Fibroblast of lung (primary cell): ENCODE results near the gene DNAJA3.

Experiments
- EZH2 ChIP-seq: IDR thresholded peaks from 2 replicates; pipeline ENCODE4 v1.5.1; 2012; ENCODE audit warnings: low read length, control low read depth, mild to moderate bottlenecking; ENCODE audit errors: missing control alignments
- TF ChIP-seq, protein P1 (sequence below), 2 donors: IDR thresholded peaks in 1 of 2; conservative IDR thresholded peaks in 1 of 2; 1 replicate in 1 of 2; 2 replicates in 1 of 2; pipeline ENCODE4 v1.5.1; 2011 to 2012; ENCODE audit warnings: low read length in 2 of 2, control low read depth in 1 of 2, inconsistent platforms in 1 of 2, low read depth in 1 of 2, mild to moderate bottlenecking in 1 of 2

DNA sequence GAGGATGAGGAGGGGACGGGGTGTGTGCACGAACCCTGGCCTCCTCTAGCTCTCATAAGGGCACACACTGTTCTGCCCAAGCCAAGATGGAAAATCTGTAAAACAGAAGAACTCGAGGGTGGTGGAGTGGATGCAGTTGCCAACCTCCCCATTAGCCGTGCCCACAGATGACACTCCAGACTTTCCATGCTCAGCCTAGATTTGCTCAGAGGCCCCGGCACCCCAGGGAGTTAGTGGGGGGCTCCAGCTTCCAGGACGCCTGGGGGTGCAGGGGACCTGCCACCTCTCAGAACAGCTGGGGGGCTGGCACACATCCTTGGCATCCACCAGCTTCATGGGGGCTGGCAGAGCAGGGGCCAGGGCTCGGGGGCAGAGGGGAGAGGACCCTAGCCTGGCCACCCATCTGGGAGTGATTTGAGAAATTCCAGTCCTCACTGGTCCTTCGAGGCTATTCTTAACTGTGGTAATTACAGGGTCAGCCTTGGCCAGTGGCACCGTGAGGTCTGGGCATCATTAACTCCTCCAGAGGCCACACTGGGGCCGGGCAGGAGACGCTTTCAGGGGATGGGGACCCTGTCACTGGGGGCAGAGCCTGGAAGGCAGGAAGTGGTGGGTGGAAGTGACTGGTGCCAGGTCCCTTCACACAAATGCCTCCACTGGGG is 39.7 kb upstream of the DNAJA3 start:
- TF ChIP-seq, protein P1, sequence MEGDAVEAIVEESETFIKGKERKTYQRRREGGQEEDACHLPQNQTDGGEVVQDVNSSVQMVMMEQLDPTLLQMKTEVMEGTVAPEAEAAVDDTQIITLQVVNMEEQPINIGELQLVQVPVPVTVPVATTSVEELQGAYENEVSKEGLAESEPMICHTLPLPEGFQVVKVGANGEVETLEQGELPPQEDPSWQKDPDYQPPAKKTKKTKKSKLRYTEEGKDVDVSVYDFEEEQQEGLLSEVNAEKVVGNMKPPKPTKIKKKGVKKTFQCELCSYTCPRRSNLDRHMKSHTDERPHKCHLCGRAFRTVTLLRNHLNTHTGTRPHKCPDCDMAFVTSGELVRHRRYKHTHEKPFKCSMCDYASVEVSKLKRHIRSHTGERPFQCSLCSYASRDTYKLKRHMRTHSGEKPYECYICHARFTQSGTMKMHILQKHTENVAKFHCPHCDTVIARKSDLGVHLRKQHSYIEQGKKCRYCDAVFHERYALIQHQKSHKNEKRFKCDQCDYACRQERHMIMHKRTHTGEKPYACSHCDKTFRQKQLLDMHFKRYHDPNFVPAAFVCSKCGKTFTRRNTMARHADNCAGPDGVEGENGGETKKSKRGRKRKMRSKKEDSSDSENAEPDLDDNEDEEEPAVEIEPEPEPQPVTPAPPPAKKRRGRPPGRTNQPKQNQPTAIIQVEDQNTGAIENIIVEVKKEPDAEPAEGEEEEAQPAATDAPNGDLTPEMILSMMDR (conservative IDR thresholded peaks at IDR 0.05 in 1 of 2, IDR thresholded peaks at IDR 0.05 in 1 of 2; ENCODE audit: low read depth in 1 of 2, low read length in 2 of 2) = no peak
- no peak for TF ChIP-seq EZH2
